ENCODE data around the gene RFXANK. TPM values are rescaled to one million over a fixed set of nuclear protein-coding genes. Genes with fewer than 3 reads are reported as not detected.
A peak's percentile ranks its signal among the peaks of the same experiment; 100 is the strongest.

The RFXANK gene
- total and polyA plus RNA-seq, 2 donors (not counting 1 experiment from before 2014, with no cell fraction given): 77.9 to 100 TPM

- no peaks in the 10 kb centered on the region for H3K27me3 Mint-ChIP-seq
- peaks cover 17% of the 10 kb centered on the region for H4K20me1 ChIP-seq (ENCODE audit: control insufficient read depth, insufficient read depth, low read length, poor library complexity, severe bottlenecking)
- TF ChIP-seq CTCF (IDR thresholded peaks at IDR 0.05) (peak; percentile 39), EZH2 (IDR thresholded peaks at IDR 0.05; ENCODE audit: borderline replicate concordance, insufficient read depth, low read depth, low read length, poor library complexity, severe bottlenecking) (no peak)
- intact Hi-C loops (cut with micrococcal nuclease): no loop called here
- H3K4me3 ChIP-seq (ENCODE audit: control extremely low read depth in 1 of 5, extremely low read depth in 1 of 5, insufficient read depth in 1 of 5, low read depth in 2 of 5, low read length in 4 of 5): no peak overlapping the region
- ChIA-PET POLR2A (no interaction called here), CTCF (no interaction called here)
- H3K4me2 ChIP-seq (replicated peaks; ENCODE audit: low read depth, low read length, poor library complexity, severe bottlenecking): no peak overlapping the region
- no peaks in the 10 kb centered on the region for H3K27me3 ChIP-seq (replicated peaks in 1 of 4; ENCODE audit: control extremely low read depth in 1 of 4, control insufficient read depth in 3 of 4, insufficient read depth in 4 of 4, low read length in 3 of 4)
- H3K9ac ChIP-seq (ENCODE audit: low read length): no peak overlapping the region
- peaks cover 0 to 36% of the 10 kb centered on the region in 2 experiments for H3K36me3 ChIP-seq (replicated peaks in 1 of 2; ENCODE audit: control extremely low read depth in 1 of 2, control insufficient read depth in 1 of 2, extremely low read depth in 1 of 2, insufficient read depth in 2 of 2, low read length in 1 of 2)
- H3K4me3 Mint-ChIP-seq: no peak overlapping the region
- peaks cover 0 to 14% (median 5%) of the 10 kb centered on the region in 3 donors for H3K9me3 ChIP-seq (ENCODE audit: control extremely low read depth in 1 of 3, control insufficient read depth in 2 of 3, insufficient read depth in 1 of 3, low read length in 2 of 3)
- no peak overlapping the region for H3K27ac ChIP-seq (ENCODE audit: low read length in 2 of 2)
- peak overlapping the region; percentile 57 for H3K27ac Mint-ChIP-seq
- no peak overlapping the region for H2AFZ ChIP-seq (ENCODE audit: insufficient read depth, low read depth, low read length, poor library complexity, severe bottlenecking)
- DNase-seq (no peak), ATAC-seq (ENCODE audit: low read depth) (peak; percentile 41)
- 88% methylated on average over 7 of the region's 9 CpGs for WGBS (ENCODE audit: insufficient coverage)
- H3K9me3 Mint-ChIP-seq (ENCODE audit: insufficient read depth): peaks cover 4% of the 10 kb centered on the region
- peaks cover 29% of the 10 kb centered on the region for H3K4me1 Mint-ChIP-seq
- H3K4me1 ChIP-seq (ENCODE audit: control insufficient read depth in 2 of 2, insufficient read depth in 2 of 2, low read length in 2 of 2): peaks cover 19 to 35% of the 10 kb centered on the region in 2 donors
- peaks cover 43% of the 10 kb centered on the region for H3K79me2 ChIP-seq (ENCODE audit: control insufficient read depth, insufficient read depth, low read length)
These were observed 6.0 kb upstream of the RFXANK start for GRCh38 chr19:19185853-19186740.

- Mint-ChIP-seq H3K27ac (no peak overlapping the region), H3K4me3 (no peak overlapping the region), H3K27me3 (no peaks in the 10 kb centered on the region), H3K4me1 (peaks cover 34% of the 10 kb centered on the region), H3K9me3 (ENCODE audit: insufficient read depth) (peaks cover 4% of the 10 kb centered on the region)
- TF ChIP-seq CTCF (IDR thresholded peaks at IDR 0.05): no peak
- no peak for TF ChIP-seq EZH2 (IDR thresholded peaks at IDR 0.05; ENCODE audit: borderline replicate concordance, insufficient read depth, low read depth, low read length, poor library complexity, severe bottlenecking)
- Histone ChIP-seq H3K9me3 (ENCODE audit: control extremely low read depth in 1 of 3, control insufficient read depth in 2 of 3, insufficient read depth in 1 of 3, low read length in 2 of 3) (peaks cover 0 to 14% (median 5%) of the 10 kb centered on the region in 3 donors), H3K27me3 (replicated peaks in 1 of 4; ENCODE audit: control extremely low read depth in 1 of 4, control insufficient read depth in 3 of 4, insufficient read depth in 4 of 4, low read length in 3 of 4) (no peaks in the 10 kb centered on the region), H3K27ac (ENCODE audit: low read length in 2 of 2) (no peak overlapping the region), H3K36me3 (replicated peaks in 1 of 2; ENCODE audit: control extremely low read depth in 1 of 2, control insufficient read depth in 1 of 2, extremely low read depth in 1 of 2, insufficient read depth in 2 of 2, low read length in 1 of 2) (peaks cover 0 to 32% of the 10 kb centered on the region in 2 experiments), H3K4me3 (ENCODE audit: control extremely low read depth in 1 of 5, extremely low read depth in 1 of 5, insufficient read depth in 1 of 5, low read depth in 2 of 5, low read length in 4 of 5) (no peak overlapping the region), H3K4me1 (ENCODE audit: control insufficient read depth in 2 of 2, insufficient read depth in 2 of 2, low read length in 2 of 2) (peaks cover 22 to 40% of the 10 kb centered on the region in 2 donors), H3K9ac (ENCODE audit: low read length) (no peak overlapping the region), H3K79me2 (ENCODE audit: control insufficient read depth, insufficient read depth, low read length) (peaks cover 49% of the 10 kb centered on the region), H4K20me1 (ENCODE audit: control insufficient read depth, insufficient read depth, low read length, poor library complexity, severe bottlenecking) (peaks cover 17% of the 10 kb centered on the region), H2AFZ (ENCODE audit: insufficient read depth, low read depth, low read length, poor library complexity, severe bottlenecking) (no peak overlapping the region), H3K4me2 (replicated peaks; ENCODE audit: low read depth, low read length, poor library complexity, severe bottlenecking) (no peak overlapping the region)
- intact Hi-C loops (cut with micrococcal nuclease): no loop called here
- WGBS (ENCODE audit: insufficient coverage): 100% methylated on average over 7 of the region's 14 CpGs
- DNase-seq (no peak), ATAC-seq (ENCODE audit: low read depth) (no peak)
- ChIA-PET POLR2A (no interaction called here), CTCF (interaction anchor here (1.3 to 1.6 kb wide), 2 partner anchors 10 to 12 kb away, joined by 3 to 4 read pairs; no protein-coding TSS in a partner anchor)
These were observed 5.3 kb upstream of the RFXANK start for GRCh38 chr19:19186742-19187141.

All from B cell (primary cell).